ENCODE data around the gene GMPPA. TPM values are rescaled to one million over a fixed set of nuclear protein-coding genes. Genes with fewer than 3 reads are reported as not detected.

GMPPA gene
- total RNA-seq, 1 experiment from 2014 or later = 78.1 TPM

- no peak overlapping the region for H3K9ac ChIP-seq (ENCODE audit: low read length)
- CTCF ChIA-PET = interaction anchor here (0.5 kb wide), 2 partner anchors 11 to 506 kb away, joined by 3 to 7 read pairs; no protein-coding TSS in a partner anchor
Measured at GRCh38 chr2:219553168-219553417, 54.4 kb downstream of the GMPPA start.

GRCh38 chr2:219553463-219553963, 54.8 kb downstream of the GMPPA start:
- ATAC-seq = no peak
- CTCF ChIA-PET = no interaction called here

More at GRCh38 chr2:219553168-219553417, 54.4 kb downstream of the GMPPA start:
- TF ChIP-seq CTCF (conservative IDR thresholded peaks at IDR 0.05; ENCODE audit: low read depth, low read length) (no peak), EZH2phosphoT487 (IDR thresholded peaks at IDR 0.05; ENCODE audit: borderline replicate concordance, low read length) (no peak), EZH2 (IDR thresholded peaks at IDR 0.05; ENCODE audit: low read length, unreplicated experiment) (no peak)
- no TSS peak for BruUV-seq (replicated peaks)
- H3K4me1 ChIP-seq (ENCODE audit: insufficient read depth, low read length) = peaks cover 9% of the 10 kb centered on the region
- H3K4me3 ChIP-seq (ENCODE audit: low read length) = peak overlapping the region; percentile 72
- no peak for DNase-seq
- H2AFZ ChIP-seq (ENCODE audit: low read length) = peak overlapping the region; percentile 86
- peak overlapping the region; percentile 93 for H3K4me2 ChIP-seq (ENCODE audit: low read length)
- no peaks in the 10 kb centered on the region for H3K79me2 ChIP-seq (ENCODE audit: low read length)
- no peaks in the 10 kb centered on the region for H3F3A ChIP-seq (ENCODE audit: low read length, unreplicated experiment)
- no peaks in the 10 kb centered on the region for H3K9me2 ChIP-seq (replicated peaks; ENCODE audit: low read length)
- intact Hi-C loops (cut with micrococcal nuclease) = no loop called here
- no peak for ATAC-seq
- POLR2A ChIA-PET (ENCODE audit: unreplicated experiment) = no interaction called here
- H4K20me1 ChIP-seq (ENCODE audit: low read length) = no peaks in the 10 kb centered on the region
- H3K27me3 ChIP-seq (ENCODE audit: low read length) = no peaks in the 10 kb centered on the region
- H3K9me3 ChIP-seq (ENCODE audit: low read length) = no peaks in the 10 kb centered on the region
- no peak overlapping the region for H3K27ac ChIP-seq (ENCODE audit: low read length)
- H3K36me3 ChIP-seq (ENCODE audit: low read depth, low read length) = no peaks in the 10 kb centered on the region

More at GRCh38 chr2:219553463-219553963, 54.8 kb downstream of the GMPPA start:
- Histone ChIP-seq H3F3A (ENCODE audit: low read length, unreplicated experiment) (no peaks in the 10 kb centered on the region), H3K79me2 (ENCODE audit: low read length) (no peaks in the 10 kb centered on the region), H3K4me3 (ENCODE audit: low read length) (no peak overlapping the region; the same call in 1 of the 2 replicates), H3K27me3 (ENCODE audit: low read length) (no peaks in the 10 kb centered on the region), H2AFZ (ENCODE audit: low read length) (no peak overlapping the region), H3K9ac (ENCODE audit: low read length) (no peak overlapping the region), H3K36me3 (ENCODE audit: low read depth, low read length) (no peaks in the 10 kb centered on the region), H3K4me2 (ENCODE audit: low read length) (peak overlapping the region; percentile 93), H3K4me1 (ENCODE audit: insufficient read depth, low read length) (peaks cover 9% of the 10 kb centered on the region), H4K20me1 (ENCODE audit: low read length) (no peaks in the 10 kb centered on the region), H3K27ac (ENCODE audit: low read length) (no peak overlapping the region), H3K9me3 (ENCODE audit: low read length) (no peaks in the 10 kb centered on the region), H3K9me2 (replicated peaks; ENCODE audit: low read length) (no peaks in the 10 kb centered on the region)
- intact Hi-C loops (cut with micrococcal nuclease) = no loop called here
- TF ChIP-seq EZH2phosphoT487 (IDR thresholded peaks at IDR 0.05; ENCODE audit: borderline replicate concordance, low read length) (no peak), CTCF (conservative IDR thresholded peaks at IDR 0.05; ENCODE audit: low read depth, low read length) (no peak), EZH2 (IDR thresholded peaks at IDR 0.05; ENCODE audit: low read length, unreplicated experiment) (no peak)
- POLR2A ChIA-PET (ENCODE audit: unreplicated experiment) = no interaction called here
- BruUV-seq (replicated peaks) = no TSS peak
- no peak for DNase-seq

Data from PC-3 (cell line).